H9 (cell line): ENCODE data around the gene TREM2. TPM values are rescaled to one million over a fixed set of nuclear protein-coding genes. Genes with fewer than 3 reads are reported as not detected.

ENCODE experiments used
- DNase-seq: peaks from one replicate; pipeline ENCODE4 v3.0.0-alpha.2; 2017
- H2AFZ ChIP-seq: one replicate; pipeline ENCODE4 v1.6.1; 2013; ENCODE audit warnings: mild to moderate bottlenecking, low read length, control low read depth, moderate library complexity
- H2AK5ac ChIP-seq: 2 replicates; pipeline ENCODE4 v1.6.1; 2013; ENCODE audit warnings: low read length, control low read depth, mixed read lengths; ENCODE audit not compliant: insufficient read length
- H2BK120ac ChIP-seq: one replicate; pipeline ENCODE4 v1.6.1; 2013; ENCODE audit warnings: low read depth, mild to moderate bottlenecking, low read length, control low read depth, inconsistent platforms; ENCODE audit not compliant: poor library complexity, severe bottlenecking
- H2BK12ac ChIP-seq: 2 replicates; pipeline ENCODE4 v1.6.1; 2013; ENCODE audit warnings: low read length, control low read depth, mixed read lengths, low read depth; ENCODE audit not compliant: insufficient read length
- H2BK15ac ChIP-seq: 2 replicates; pipeline ENCODE4 v1.6.1; 2013; ENCODE audit warnings: low read depth, low read length, control low read depth
- H2BK20ac ChIP-seq: one replicate; pipeline ENCODE4 v1.6.1; 2013; ENCODE audit warnings: low read depth, mild to moderate bottlenecking, low read length, control low read depth, inconsistent platforms; ENCODE audit not compliant: poor library complexity, severe bottlenecking
- H2BK5ac ChIP-seq: 2 replicates; pipeline ENCODE4 v1.6.1; 2013; ENCODE audit warnings: low read length, control low read depth, mixed read lengths; ENCODE audit not compliant: insufficient read length
- H3K14ac ChIP-seq: 2 replicates; pipeline ENCODE4 v1.6.1; 2013; ENCODE audit warnings: low read length, control low read depth; ENCODE audit not compliant: insufficient read depth
- H3K18ac ChIP-seq: 2 replicates; pipeline ENCODE4 v1.6.1; 2013; ENCODE audit warnings: low read depth, mild to moderate bottlenecking, mixed read lengths, low read length, control low read depth; ENCODE audit not compliant: insufficient read length
- H3K23ac ChIP-seq: 2 replicates; pipeline ENCODE4 v1.6.1; 2013; ENCODE audit warnings: low read length, control low read depth, mixed read lengths, low read depth; ENCODE audit not compliant: insufficient read length
- H3K23me2 ChIP-seq: 2 replicates; pipeline ENCODE4 v1.6.1; 2013; ENCODE audit warnings: low read depth, mild to moderate bottlenecking, mixed read lengths, low read length, control low read depth; ENCODE audit not compliant: insufficient read length, poor library complexity, severe bottlenecking
- H3K27ac ChIP-seq: 2 replicates; pipeline ENCODE4 v1.5.1; 2013; ENCODE audit warnings: low read length, control low read depth, mixed read lengths, low read depth; ENCODE audit not compliant: insufficient read length
- H3K27me3 ChIP-seq: 2 replicates; pipeline ENCODE4 v1.6.1; 2013; ENCODE audit warnings: low read length, control low read depth, inconsistent platforms; ENCODE audit not compliant: insufficient read depth
- H3K4ac ChIP-seq: 2 replicates; pipeline ENCODE4 v1.6.1; 2013; ENCODE audit warnings: low read depth, mild to moderate bottlenecking, control low read depth, inconsistent platforms, low read length, moderate library complexity
- H3K4me1 ChIP-seq: 2 replicates; pipeline ENCODE4 v1.6.1; 2013; ENCODE audit warnings: low read length, control low read depth, inconsistent platforms; ENCODE audit not compliant: insufficient read depth
- H3K4me2 ChIP-seq: 2 replicates; pipeline ENCODE4 v1.6.1; 2013; ENCODE audit warnings: low read length, control low read depth, mixed read lengths; ENCODE audit not compliant: insufficient read length, insufficient read depth
- H3K56ac ChIP-seq: 2 replicates; pipeline ENCODE4 v1.6.1; 2013; ENCODE audit warnings: low read depth, mild to moderate bottlenecking, mixed read lengths, low read length, control low read depth; ENCODE audit not compliant: insufficient read length
- H3K79me1 ChIP-seq: 2 replicates; pipeline ENCODE4 v1.6.1; 2013; ENCODE audit warnings: low read depth, mild to moderate bottlenecking, moderate library complexity, low read length, control low read depth, inconsistent platforms; ENCODE audit not compliant: insufficient read depth, poor library complexity, severe bottlenecking
- H3K79me2 ChIP-seq: 2 replicates; pipeline ENCODE4 v1.6.1; 2013; ENCODE audit warnings: low read length, control low read depth, inconsistent platforms; ENCODE audit not compliant: insufficient read depth
- H3K9ac ChIP-seq: 2 replicates; pipeline ENCODE4 v1.6.1; 2013; ENCODE audit warnings: low read length, control low read depth, mixed read lengths; ENCODE audit not compliant: insufficient read length; ENCODE audit errors: extremely low read depth
- H3K9me3 ChIP-seq: one replicate; pipeline ENCODE4 v1.6.1; 2013; ENCODE audit warnings: low read depth, low read length, inconsistent platforms; ENCODE audit not compliant: control insufficient read depth
- H3T11ph ChIP-seq: one replicate; pipeline ENCODE4 v1.6.1; 2013; ENCODE audit warnings: mild to moderate bottlenecking, low read length, control low read depth, inconsistent platforms
- H4K20me1 ChIP-seq: one replicate; pipeline ENCODE4 v1.6.1; 2013; ENCODE audit not compliant: control insufficient read depth, insufficient read length, insufficient read depth
- H4K5ac ChIP-seq: 2 replicates; pipeline ENCODE4 v1.6.1; 2013; ENCODE audit warnings: low read depth, mild to moderate bottlenecking, mixed read lengths, low read length, control low read depth; ENCODE audit not compliant: insufficient read length
- H4K8ac ChIP-seq: replicated peaks from 2 replicates; pipeline ENCODE4 v1.6.1; 2013; ENCODE audit warnings: low read length, control low read depth, mixed read lengths, low read depth; ENCODE audit not compliant: insufficient read length
- H4K91ac ChIP-seq: 2 replicates; pipeline ENCODE4 v1.6.1; 2013; ENCODE audit warnings: low read depth, mild to moderate bottlenecking, moderate library complexity, mixed read lengths, low read length, control low read depth; ENCODE audit not compliant: insufficient read length
- H3K27ac Mint-ChIP-seq, 3 experiments: 2 replicates in 2 of 3; 3 replicates in 1 of 3; pipeline ENCODE4 v1.8.0; 2020 to 2021; ENCODE audit warnings: mixed read lengths in 3 of 3, mild to moderate bottlenecking in 1 of 3, moderate library complexity in 1 of 3
- H3K27me3 Mint-ChIP-seq: 2 replicates; pipeline ENCODE4 v1.8.0; 2021; ENCODE audit warnings: low read depth, mild to moderate bottlenecking, moderate library complexity, mixed read lengths
- H3K36me3 Mint-ChIP-seq, 3 experiments: 2 replicates in 2 of 3; 3 replicates in 1 of 3; pipeline ENCODE4 v1.8.0; 2020 to 2021; ENCODE audit warnings: low read depth in 3 of 3, mixed read lengths in 3 of 3; ENCODE audit not compliant: insufficient read depth in 1 of 3
- H3K4me1 Mint-ChIP-seq, 2 experiments: 2 replicates each; pipeline ENCODE4 v1.8.0; 2020; ENCODE audit warnings: mixed read lengths in 2 of 2
- H3K4me3 Mint-ChIP-seq, 2 experiments: 2 replicates in 1 of 2; 3 replicates in 1 of 2; pipeline ENCODE4 v1.8.0; 2020 to 2021; ENCODE audit warnings: mild to moderate bottlenecking in 2 of 2, mixed read lengths in 2 of 2, moderate library complexity in 1 of 2
- H3K9me3 Mint-ChIP-seq, 2 experiments: 2 replicates in 1 of 2; 3 replicates in 1 of 2; pipeline ENCODE4 v1.8.0; 2020; ENCODE audit warnings: mild to moderate bottlenecking in 2 of 2, mixed read lengths in 2 of 2, moderate library complexity in 1 of 2
- WGBS: extraction: QIAGEN DNeasy Blood & Tissue Kit; methylation state at CpG from one replicate; pipeline ENCODE4 v1.1.7; 2013; ENCODE audit warnings: missing lambda C conversion rate, low lambda C conversion rate, mixed read lengths; ENCODE audit not compliant: insufficient read length; ENCODE audit errors: extremely low coverage; 5-methylcytosine and 5-hydroxymethylcytosine counted together
- total RNA-seq: library from RNA; stranded (reverse); gene quantifications from 2 replicates; pipeline ENCODE4 v1.2.1, GENCODE V29; 2021
- TF ChIP-seq, protein P1 (sequence below): fragments of 200-600 bp; sonication (generic); conservative IDR thresholded peaks from 3 replicates; pipeline ENCODE4 v1.8.0; 2021; ENCODE audit warnings: antibody characterized with exemption, mild to moderate bottlenecking

TREM2 gene
- total RNA-seq, 1 experiment from 2014 or later = 0.31 TPM

DNA sequence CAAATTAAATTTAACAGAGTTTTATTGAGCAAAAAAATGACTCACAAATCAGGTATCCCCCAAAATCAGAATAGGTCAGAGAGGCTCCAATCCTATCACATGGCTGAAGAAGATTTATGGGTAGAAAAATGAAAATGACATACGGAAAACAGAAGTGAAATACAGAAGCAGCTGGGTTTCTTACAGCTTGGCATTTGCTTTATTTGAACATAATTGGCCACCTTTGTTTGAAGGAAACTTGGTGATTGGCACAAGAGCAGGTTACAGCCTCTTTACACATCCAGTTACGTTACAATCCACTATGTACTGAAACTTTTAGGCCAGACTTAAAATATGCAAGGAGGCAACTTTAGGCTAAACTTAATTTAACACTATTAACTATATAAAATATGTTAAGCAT lies 11.7 kb upstream of the TREM2 start:
- no peak for DNase-seq
- no peak overlapping the region for H3K4me3 Mint-ChIP-seq
- Histone ChIP-seq H3K4me1 (peaks cover 4% of the 10 kb centered on the region; the same call in 1 of the 2 replicates), H3K9me3 (no peaks in the 10 kb centered on the region), H3K79me2 (no peaks in the 10 kb centered on the region), H4K91ac (no peak overlapping the region), H4K8ac (no peak overlapping the region), H3T11ph (no peak overlapping the region), H3K27ac (no peak overlapping the region), H2BK5ac (no peak overlapping the region), H4K5ac (no peak overlapping the region), H3K18ac (no peak overlapping the region), H3K23ac (no peak overlapping the region), H2BK15ac (no peak overlapping the region), H3K23me2 (no peaks in the 10 kb centered on the region), H2BK120ac (no peak overlapping the region), H3K4me2 (no peak overlapping the region), H3K79me1 (no peaks in the 10 kb centered on the region), H2BK12ac (no peak overlapping the region), H3K56ac (no peak overlapping the region), H2AFZ (no peak overlapping the region), H3K4ac (no peak overlapping the region), H3K27me3 (no peaks in the 10 kb centered on the region), H4K20me1 (no peaks in the 10 kb centered on the region), H3K9ac (no peak overlapping the region), H3K14ac (no peak overlapping the region), H2AK5ac (no peak overlapping the region), H2BK20ac (no peak overlapping the region)
- H3K9me3 Mint-ChIP-seq = peaks cover 6 to 9% of the 10 kb centered on the region in 2 experiments; a peak in 4 of 5 replicates
- TF ChIP-seq, protein P1, sequence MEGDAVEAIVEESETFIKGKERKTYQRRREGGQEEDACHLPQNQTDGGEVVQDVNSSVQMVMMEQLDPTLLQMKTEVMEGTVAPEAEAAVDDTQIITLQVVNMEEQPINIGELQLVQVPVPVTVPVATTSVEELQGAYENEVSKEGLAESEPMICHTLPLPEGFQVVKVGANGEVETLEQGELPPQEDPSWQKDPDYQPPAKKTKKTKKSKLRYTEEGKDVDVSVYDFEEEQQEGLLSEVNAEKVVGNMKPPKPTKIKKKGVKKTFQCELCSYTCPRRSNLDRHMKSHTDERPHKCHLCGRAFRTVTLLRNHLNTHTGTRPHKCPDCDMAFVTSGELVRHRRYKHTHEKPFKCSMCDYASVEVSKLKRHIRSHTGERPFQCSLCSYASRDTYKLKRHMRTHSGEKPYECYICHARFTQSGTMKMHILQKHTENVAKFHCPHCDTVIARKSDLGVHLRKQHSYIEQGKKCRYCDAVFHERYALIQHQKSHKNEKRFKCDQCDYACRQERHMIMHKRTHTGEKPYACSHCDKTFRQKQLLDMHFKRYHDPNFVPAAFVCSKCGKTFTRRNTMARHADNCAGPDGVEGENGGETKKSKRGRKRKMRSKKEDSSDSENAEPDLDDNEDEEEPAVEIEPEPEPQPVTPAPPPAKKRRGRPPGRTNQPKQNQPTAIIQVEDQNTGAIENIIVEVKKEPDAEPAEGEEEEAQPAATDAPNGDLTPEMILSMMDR = no peak
- WGBS = no CpG with 5 or more reads among the region's 2 CpGs
- no peak overlapping the region for H3K27ac Mint-ChIP-seq
- H3K36me3 Mint-ChIP-seq = peaks cover 0 to 8% (median 2%) of the 10 kb centered on the region in 3 experiments; a peak in 3 of 7 replicates
- peaks cover 8% of the 10 kb centered on the region for H3K27me3 Mint-ChIP-seq
- peaks cover 23 to 25% of the 10 kb centered on the region in 2 experiments for H3K4me1 Mint-ChIP-seq
